Subcutaneous adipose tissue (tissue), 4 donors: Measurements from ENCODE around the gene PTPRK. TPM values are rescaled to one million over a fixed set of nuclear protein-coding genes. Genes with fewer than 3 reads are reported as not detected.

Experiments
- total RNA-seq, 4 donors: library from RNA; depleted of rRNA; stranded (reverse); fragments of >200 nt; gene quantifications; one replicate each; pipeline ENCODE4 v1.1.0, GENCODE V29; 2016
- TF ChIP-seq, protein P1 (sequence below): fragments of 450-650 bp; IDR thresholded peaks from one replicate; pipeline ENCODE4 v1.5.1; 2016; ENCODE audit warnings: low read depth, mild to moderate bottlenecking, control low read depth, antibody characterized with exemption, moderate library complexity

Gene PTPRK
- total RNA-seq, 4 donors from 2014 or later = 21.6 to 31.0 (median 26.1) TPM

- TF ChIP-seq, protein P1, sequence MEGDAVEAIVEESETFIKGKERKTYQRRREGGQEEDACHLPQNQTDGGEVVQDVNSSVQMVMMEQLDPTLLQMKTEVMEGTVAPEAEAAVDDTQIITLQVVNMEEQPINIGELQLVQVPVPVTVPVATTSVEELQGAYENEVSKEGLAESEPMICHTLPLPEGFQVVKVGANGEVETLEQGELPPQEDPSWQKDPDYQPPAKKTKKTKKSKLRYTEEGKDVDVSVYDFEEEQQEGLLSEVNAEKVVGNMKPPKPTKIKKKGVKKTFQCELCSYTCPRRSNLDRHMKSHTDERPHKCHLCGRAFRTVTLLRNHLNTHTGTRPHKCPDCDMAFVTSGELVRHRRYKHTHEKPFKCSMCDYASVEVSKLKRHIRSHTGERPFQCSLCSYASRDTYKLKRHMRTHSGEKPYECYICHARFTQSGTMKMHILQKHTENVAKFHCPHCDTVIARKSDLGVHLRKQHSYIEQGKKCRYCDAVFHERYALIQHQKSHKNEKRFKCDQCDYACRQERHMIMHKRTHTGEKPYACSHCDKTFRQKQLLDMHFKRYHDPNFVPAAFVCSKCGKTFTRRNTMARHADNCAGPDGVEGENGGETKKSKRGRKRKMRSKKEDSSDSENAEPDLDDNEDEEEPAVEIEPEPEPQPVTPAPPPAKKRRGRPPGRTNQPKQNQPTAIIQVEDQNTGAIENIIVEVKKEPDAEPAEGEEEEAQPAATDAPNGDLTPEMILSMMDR = no peak
These were observed 361.9 kb downstream of the PTPRK start for GRCh38 chr6:128158496-128158895.

DNA sequence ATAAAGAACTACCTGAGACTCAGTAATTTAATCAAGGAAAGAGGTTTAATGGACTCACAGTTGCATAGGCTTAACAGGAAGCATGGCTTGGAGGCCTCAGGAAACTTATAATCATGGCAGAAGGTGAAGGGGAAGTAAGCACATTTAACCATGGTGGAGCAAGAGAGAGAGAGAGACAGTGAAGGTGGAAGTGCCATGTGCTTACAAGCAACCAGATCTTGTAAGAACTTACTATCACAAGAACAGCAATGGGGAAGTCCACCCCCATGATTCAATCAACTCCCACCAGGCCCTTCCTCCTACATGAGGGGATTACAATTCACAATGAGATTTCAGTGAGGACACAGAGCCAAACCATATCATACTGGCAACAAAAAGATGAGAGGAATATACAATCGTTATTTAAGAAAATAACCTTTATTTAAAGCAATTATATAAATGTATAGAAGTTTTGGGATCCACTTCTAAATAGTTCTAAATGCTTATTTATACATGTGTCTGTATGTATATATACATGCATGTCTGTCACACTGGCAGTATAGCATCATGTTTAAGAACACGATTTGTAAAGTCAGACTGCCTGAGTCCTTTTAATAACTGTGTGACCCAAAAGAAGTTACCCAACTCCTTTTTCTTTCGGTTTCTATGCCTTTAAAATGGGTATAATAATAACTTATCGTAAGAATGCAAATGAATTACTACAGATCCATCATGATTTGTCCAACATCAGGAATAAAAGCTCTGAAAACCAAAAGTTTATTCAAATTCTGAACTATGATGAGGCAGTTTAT, 363.9 kb downstream of the PTPRK start:
- TF ChIP-seq, protein P1 = no peak

GRCh38 chr6:128155826-128156225, 364.6 kb downstream of the PTPRK start:
- TF ChIP-seq, protein P1 = no peak

- TF ChIP-seq, protein P1 = no peak
These were observed 367.8 kb downstream of the PTPRK start for GRCh38 chr6:128152551-128152950.

- TF ChIP-seq, protein P1 = no peak
These were observed 370.0 kb downstream of the PTPRK start for GRCh38 chr6:128150376-128150775.

GRCh38 chr6:128149796-128150195, 370.6 kb downstream of the PTPRK start:
- TF ChIP-seq, protein P1 = no peak

DNA sequence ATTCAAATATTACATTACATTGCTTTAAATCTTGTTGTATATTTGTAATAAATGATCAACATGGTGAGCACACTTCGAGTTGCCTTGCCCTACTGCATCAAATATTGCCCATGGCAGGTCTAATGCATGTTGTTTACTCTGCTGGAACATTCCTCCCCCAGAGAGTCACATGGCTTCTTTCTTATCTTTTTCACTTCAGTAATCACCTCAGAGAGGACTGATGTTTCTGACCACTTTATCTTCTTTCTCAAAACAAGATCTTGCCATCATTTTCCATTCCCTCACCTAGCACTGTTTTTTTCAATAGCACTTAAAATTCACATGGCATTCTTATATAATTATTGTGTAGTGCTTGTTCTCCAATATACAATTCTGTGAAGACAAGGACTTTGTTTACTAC, 376.1 kb downstream of the PTPRK start:
- TF ChIP-seq, protein P1 = no peak
